ENCODE data around the gene SPDYA.

- no peak for TF ChIP-seq EZH2 (IDR thresholded peaks at IDR 0.05; ENCODE audit: borderline replicate concordance, low read length)
- TF ChIP-seq, protein P1, sequence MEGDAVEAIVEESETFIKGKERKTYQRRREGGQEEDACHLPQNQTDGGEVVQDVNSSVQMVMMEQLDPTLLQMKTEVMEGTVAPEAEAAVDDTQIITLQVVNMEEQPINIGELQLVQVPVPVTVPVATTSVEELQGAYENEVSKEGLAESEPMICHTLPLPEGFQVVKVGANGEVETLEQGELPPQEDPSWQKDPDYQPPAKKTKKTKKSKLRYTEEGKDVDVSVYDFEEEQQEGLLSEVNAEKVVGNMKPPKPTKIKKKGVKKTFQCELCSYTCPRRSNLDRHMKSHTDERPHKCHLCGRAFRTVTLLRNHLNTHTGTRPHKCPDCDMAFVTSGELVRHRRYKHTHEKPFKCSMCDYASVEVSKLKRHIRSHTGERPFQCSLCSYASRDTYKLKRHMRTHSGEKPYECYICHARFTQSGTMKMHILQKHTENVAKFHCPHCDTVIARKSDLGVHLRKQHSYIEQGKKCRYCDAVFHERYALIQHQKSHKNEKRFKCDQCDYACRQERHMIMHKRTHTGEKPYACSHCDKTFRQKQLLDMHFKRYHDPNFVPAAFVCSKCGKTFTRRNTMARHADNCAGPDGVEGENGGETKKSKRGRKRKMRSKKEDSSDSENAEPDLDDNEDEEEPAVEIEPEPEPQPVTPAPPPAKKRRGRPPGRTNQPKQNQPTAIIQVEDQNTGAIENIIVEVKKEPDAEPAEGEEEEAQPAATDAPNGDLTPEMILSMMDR (IDR thresholded peaks at IDR 0.05; ENCODE audit: low read length) = no peak
Observed at GRCh38 chr2:28761420-28761819, 49.2 kb upstream of the SPDYA start.
